GM19438 (cell line): ENCODE data around the gene LRRK1.

Source experiments
- ATAC-seq: cut with Tn5 transposase; IDR thresholded peaks from one replicate; pipeline ENCODE4 v1.9.1; 2021; ENCODE audit warnings: low read depth; ENCODE audit not compliant: unreplicated experiment

Gene LRRK1

DNA sequence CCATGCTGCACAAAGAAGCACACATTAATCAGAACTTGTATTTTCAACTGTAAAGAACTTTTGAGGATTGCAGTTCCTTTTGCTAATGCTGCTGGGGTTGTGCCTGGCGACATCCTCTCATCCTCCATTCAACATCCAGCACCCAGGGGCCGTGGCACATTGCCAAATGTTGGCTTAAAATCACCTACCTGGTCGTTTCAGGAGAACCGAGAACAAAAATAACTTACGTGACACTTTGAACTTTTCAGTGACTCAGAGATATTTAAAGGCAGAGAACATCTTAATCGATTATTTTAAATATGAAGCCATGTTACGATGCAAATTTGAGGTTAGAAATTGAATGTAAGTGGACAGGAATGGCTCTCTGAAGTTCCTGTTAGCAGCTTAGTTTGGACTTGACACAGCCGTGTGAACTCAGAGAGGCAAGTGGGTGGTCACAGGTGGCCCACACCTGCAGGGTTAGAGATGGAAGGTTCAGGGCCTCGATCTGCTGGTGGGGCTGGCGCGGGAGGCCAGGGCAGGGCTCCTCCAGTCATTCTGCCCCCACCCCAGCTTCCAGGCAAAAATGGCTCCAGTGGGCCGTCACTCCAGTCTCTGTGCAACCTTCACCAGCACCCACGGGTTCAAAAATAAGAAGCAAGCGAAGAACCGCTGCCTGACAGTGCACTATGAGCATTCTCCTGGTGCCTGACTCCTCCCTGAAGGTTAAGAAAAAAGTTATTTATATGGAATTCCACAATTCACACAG, 12.2 kb downstream of the LRRK1 start:
- no peak for ATAC-seq

DNA sequence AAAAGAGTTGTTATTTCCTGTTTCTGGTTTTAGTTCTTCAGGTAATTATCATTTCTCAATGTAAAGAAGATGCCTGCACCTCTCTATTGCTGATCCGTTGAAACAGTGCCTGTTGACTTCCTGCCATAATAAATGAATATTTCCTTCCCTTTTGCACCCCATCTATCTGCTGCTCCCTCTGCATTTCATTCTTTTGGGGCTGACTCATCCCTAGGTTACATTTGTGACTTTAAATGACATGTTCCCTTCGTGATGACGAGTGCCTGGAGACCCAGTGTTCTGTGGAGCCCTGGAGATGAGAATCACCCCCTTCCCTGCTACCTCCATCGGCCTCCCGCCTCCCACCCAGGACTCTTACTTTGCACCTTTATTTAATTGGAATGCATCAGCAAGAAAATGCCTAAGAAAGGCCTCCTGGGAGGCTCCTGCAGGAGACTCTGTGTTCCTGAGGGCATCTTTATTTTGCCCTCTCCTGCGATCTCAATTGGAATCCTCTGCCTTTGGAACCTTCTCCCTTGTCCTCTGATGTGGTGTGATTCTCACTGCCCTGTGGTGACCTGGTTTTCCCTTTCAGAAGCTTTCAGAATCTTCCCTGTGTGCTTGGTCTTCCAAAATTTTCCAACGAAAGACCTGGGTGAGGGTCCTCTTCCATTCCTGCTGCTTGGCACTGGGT, 13.7 kb downstream of the LRRK1 start:
- no peak for ATAC-seq

DNA sequence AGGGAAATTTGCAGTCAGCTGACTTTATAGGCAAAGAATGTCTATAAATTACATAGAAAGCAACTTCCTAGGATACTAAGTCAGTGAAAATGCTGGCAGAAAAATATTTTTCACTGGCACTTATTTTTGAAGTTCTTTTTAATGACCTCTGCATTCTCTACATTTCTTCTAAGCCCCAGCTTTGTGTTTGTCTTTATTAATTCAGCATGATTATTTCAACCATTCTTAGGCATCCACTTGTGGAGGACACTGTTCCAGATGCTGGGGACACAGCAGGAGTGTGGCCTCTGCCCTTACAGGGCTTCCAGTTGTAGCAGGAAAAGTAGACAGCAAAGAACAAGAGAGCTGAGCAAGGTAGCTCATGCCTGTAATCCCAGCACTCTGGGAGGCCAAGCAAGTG, 15.0 kb downstream of the LRRK1 start:
- no peak for ATAC-seq

DNA sequence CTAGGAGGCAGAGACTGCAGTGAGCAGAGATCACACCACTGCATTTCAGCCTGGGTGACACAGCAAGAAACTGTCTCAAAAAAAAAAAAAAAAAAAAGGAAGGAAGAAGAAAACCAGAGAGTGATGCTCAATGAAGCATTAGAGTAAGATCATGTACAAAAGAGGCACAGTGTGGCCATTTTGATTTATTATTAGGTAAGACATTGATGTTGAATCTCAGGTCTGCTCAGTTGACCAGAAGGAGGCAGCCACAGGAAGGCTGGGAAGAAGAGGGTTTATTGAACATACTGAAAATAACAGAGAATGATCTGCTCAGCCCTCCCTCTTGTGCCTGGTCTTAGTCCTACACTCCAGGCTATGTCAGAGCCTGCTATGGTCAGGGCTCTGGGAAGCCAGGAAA, 15.6 kb downstream of the LRRK1 start:
- no peak for ATAC-seq

DNA sequence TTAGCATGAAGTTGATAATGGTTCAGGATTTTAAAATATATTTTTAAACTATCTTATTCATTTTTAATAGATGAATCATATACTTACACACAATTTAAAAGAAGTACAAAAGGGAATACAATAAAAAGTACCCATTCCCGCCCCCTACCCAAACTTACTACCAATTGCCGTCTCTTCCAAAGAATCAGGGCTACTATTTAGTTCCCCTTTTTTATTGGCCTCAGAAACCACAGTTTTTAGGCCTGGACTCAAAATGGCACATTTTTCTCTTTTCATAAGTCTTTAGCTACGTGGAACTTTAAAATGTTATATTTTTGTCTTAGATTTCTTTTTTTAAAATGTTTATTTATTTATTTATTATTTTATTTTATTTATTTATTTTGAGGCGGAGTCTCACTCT, 18.0 kb downstream of the LRRK1 start:
- no peak for ATAC-seq

DNA sequence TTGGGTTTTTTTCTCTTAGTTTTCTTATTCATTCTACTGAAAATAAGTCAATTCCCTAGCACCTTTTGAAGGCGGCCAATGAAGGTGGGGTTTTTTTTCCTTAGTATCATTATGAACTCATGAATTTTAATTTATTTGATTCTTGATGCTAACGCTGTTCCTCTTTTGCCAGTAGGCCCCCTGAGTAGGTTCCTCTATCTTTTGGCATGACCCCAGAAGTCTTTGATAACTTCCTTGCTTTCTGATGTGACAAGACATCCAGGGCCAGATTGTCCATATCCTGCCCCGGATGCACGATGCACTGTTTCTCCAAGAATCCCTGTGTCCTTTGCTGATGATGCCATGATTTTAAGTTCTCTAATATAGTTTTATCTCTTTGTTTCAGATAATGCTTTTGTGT, 20.6 kb downstream of the LRRK1 start:
- no peak for ATAC-seq

DNA sequence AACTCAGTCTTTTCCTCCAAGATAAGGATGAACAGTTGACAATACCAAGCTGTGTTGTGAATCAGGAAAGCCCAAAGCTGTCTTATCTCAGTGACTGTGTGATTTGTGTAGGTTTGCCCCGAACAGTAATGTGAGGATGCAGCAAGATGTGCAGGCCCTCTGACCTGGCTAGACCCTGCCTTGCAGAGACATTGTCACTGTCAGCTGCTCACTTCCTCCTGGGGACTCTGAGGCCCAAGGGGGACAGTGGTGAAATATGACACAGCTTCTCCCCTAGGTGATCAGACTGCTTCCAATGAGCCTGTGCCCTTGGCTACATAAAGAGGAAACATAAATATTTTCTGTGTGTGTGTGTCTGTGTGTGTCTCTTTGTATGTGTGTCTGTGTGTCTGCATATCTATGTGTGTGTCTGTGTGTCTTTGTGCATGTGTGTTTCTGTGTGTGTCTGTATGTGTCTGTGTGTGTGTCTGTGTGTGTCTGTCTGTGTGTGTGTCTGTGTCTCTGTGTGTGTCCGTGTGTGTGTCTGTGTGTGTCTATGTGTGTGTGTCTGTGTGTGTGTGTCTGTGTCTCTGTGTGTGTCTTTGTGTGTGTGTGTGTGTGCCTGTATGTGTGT, 21.7 kb downstream of the LRRK1 start:
- ATAC-seq, result peak; percentile 82

DNA sequence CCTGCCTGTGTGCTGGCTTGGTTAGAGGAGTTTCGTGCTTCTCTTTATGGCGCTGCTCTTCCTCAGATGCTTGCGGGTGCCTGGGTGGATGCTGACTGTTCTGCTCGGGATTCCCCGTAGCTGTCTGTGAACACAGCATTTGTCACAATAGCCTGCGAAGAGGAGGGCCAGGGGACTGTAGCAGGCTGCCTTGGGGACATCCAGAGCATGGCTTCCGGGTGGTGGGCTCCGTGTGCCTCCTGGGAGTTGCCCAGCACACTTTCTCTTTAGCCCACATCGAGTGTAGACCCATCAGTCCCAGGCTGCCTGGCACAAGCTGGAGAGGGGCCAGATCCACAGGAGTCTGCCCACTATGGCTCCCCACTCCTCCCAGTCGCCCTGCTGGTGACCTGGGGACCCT, 22.4 kb downstream of the LRRK1 start:
- ATAC-seq, result peak; percentile 57

DNA sequence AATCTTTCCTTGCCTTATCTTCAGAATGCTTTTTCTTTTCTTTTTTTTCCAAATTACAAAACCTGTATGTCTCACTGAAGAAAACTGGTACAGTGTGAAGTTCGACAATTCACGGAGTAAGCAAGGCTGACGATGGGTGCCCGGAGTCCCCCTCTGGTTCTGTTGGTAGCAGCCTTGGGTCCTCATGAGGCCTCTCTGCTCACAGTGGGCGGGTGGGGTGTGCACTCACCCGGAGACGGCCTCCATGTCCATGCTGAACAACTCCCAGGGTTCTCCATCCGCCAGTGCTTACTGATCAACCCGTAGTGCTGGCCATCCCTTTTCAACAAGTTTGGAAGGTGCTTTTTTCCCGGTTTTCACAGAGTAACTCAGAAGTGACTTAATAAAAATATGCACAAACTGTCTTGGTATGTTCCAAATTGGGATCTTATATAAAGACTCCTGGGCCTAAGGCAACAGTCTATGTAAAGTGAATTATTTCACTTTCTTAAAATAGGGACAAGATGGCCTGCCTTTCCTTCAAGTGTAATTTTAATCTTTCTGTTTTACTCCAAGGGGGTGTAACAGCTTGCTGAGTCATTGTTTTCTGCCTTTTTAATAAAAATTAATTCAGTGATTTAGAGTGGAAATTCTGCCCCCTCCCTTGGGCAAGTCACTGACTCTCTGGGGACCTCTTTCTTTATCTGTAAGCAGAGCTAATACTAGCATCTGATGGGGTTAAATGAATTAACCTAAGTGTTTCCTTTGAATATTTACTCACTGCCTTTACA, 23.7 kb downstream of the LRRK1 start:
- no peak for ATAC-seq

DNA sequence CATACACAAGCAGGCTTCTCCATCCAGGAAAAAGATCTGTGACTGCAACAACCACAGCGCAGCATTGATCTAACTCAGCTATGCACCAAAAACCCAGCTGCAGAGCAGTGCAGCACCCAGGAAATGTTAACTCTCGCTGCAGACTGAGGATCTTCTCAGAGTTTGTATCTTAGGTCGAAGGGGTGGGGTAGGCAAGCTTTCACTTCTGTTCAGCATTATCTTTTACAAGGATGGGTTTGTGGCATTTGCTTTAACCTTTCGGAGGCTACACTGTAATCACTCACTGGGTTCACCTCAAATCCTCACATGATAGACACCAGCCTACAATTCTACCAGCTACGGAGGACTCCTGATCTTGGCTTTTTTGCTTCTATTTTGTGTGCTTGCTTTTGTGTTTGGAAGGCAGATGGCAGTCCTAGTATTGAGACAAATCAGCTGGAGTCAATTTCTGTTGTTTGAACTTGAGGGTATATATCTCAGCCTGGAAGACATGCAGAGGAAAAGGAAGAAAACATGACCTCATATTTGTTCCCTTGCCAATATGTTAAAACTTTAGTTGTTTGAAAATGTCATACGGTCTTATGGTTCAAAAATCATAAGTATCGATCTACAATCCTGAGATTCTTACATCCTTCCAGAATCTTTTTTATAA, 25.2 kb downstream of the LRRK1 start:
- ATAC-seq, result peak; percentile 35

DNA sequence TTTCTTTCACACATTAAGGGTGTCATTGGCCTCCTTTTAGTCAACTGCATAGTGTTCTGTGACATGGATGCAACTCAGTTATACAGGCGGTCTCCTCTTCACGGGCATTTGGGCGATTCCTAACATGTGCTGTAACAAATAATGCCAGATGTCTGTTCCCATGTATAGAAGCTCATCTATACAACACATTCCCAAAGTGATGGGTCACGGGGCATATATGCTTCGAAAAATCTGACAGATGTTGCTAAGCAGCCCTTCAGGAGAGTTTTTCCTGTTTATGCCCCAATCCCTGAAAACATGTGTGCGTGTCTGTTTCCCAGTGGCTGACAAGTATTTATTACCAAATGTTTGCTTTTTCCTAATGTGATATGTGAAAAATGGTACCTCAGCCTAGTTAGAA, 25.8 kb downstream of the LRRK1 start:
- ATAC-seq, result no peak

DNA sequence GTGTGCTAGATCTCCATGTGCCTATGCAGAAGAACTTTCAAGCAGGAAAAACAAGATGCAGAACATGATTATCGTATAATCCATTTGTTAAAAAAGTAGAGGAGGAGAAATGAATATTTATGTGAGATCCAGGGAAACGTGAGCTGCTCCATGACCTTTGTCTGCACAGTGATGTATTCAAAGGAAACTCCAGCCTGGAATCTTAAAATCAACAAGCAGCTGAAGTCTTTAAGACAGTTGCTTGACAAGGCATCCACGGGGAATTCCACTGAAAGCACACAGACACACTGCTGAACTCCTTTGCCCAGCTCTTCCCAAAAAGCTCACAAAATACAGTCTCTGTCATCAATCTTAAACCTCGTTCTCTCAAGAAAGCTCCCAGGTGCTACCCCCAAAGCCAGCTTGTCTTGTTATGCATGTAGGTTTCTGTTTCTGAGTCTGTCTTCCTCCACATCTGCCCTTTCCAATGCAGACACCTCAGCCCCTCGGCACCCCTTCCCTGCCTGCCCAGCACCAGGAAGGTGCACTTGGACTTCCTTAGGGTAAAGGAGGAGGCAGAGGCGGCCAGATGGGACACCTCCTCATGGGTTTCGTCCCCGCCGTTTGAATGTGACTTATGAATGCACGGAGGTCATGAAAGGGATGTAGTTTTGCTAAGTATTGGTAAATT, 28.7 kb downstream of the LRRK1 start:
- ATAC-seq, result no peak

DNA sequence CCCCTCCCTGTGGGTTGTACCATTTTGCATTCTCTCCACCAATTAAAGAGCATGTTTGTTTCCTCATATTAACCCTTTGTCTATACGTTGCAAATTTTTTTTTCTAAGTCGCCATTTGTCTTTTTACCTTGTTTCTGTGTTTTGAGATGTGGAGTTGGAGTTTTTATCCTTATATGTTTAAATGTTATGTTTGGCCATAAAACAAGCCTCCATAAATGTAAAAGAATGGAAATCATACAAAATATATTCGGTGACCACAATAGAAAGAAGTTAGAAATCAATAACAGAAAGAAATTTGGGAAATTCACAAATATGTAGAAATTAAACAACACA, 29.2 kb downstream of the LRRK1 start:
- ATAC-seq, result no peak

DNA sequence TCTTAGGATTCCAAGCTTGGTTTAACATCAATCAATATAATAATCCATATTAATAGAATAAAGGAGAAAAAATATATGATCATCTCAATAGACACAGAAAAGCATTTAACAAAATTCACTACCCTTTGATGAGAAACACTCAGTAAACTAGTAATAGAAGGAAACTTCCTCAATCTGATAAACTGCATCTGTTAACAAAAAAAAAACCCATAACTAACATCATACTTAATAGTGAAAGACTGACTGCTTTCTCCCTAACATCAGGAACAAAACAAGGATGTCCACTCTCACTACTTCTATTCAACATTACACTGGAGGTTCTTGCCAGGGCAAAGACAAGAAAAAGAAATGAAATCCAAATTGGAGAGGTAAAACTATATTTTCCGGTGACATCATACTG, 30.5 kb downstream of the LRRK1 start:
- no peak for ATAC-seq

DNA sequence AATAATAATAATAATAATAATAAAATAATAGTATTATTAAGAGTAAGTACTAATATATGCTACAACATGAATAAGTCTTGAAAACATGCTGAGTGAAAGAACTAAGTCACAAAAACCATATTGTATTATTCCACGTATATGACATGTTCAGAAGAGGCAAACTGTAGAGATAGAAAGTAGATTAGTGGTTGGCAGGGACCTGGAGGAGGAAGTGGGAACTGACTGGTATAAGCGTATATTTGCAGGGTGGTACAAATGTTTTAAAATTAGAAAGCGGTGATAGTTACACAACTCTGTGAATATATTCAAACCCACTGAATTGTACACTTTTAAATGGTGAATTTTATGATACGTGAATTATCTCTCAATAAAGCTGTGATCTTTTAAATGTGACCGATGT, 32.8 kb downstream of the LRRK1 start:
- ATAC-seq, result no peak

DNA sequence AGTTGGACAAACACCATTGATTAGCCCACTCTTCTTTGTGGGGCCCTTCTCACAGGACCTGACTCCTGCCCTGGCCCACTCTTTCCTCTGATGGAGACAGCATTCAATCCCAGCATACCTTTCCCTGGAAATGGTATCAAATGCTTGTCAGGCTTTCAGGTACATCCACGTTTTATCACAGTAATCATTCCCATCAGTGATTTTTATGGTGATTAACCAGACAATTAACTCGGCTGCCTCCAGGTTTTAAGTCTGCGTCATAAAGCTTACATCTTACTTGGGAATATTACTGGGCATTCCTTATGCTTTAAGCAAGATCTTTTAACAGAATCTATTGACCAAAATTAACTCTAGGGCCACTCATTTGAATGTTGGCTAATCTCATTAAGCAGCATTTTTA, 33.4 kb downstream of the LRRK1 start:
- no peak for ATAC-seq

DNA sequence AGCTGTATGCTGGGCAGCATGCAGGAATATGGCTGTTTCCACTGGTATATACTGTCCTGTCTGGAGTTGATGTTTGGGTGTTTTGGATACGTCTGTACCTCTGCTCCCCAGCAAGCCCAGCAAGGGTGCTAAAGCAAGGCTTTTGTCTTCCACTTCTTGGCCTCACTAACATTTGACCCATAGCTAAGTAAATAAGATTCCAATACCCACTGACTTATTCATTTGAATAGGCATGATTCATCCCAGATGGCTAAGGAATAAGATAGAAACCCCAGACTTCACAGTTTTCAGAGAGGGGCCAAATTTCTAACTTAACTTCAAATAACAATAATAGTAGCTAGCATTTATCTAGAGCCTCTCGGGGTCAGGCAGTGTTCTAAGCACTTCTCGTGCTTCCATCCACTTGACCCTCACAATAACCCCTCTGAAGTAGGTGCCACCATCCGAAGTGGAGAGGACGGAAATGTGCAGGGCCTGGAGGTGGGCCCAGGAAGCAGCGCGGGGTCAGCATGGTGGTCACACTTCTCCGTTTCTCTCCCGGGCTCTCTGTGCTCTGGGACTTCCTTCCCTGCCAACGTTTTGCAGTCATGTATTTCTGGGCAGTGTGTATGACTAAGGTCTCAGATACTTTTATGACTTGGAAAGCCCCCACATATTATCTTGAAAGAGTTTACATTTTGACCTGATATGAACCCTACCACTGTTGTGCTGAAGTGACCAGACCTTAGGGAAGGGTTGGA, 39.3 kb downstream of the LRRK1 start:
- no peak for ATAC-seq

DNA sequence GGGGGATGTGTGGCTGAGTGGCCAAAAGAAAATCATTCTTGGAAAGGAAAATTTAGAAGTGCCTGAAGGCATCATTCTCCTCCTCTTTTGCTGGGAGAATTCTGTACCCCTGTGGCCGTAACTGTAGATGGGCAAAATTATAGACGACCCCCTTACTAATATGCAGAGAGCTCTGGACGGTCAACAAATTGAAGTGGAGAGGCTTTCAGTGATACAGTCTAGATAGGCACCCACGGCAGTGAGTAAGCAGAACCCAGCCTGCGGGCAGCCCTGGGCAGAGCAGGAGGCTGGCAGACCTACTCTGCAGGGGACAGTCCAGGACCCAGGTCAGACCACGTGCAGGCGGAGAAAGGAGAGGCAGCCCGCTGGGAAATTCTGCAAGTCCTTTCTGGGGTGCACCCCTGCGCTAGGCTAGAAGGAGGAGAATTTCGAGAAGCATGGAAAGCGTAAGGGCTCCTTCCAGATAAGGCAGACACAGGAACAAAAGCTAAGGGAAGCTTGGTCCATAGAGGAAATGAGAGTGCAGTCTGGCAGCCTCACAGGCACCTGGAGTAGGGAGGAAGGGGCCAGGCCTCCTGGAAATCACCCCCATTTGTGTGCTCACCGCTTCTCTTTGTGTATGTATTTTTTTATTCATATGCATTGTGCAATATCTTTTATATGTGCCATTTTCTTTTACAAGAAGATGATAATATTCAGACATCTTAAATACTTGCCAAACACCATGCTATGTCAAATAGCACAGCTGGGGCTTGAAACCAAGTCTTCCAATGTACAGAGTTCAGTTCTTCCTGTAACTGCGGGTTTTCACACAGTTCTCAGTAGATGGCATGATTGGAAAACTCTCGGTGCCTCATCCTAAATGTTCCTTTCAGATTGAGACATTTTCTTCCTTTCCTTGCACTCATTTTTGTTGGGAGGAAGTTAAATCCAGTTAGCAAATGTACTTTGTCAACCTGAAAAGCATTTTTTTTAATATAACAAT, 40.2 kb downstream of the LRRK1 start:
- no peak for ATAC-seq

DNA sequence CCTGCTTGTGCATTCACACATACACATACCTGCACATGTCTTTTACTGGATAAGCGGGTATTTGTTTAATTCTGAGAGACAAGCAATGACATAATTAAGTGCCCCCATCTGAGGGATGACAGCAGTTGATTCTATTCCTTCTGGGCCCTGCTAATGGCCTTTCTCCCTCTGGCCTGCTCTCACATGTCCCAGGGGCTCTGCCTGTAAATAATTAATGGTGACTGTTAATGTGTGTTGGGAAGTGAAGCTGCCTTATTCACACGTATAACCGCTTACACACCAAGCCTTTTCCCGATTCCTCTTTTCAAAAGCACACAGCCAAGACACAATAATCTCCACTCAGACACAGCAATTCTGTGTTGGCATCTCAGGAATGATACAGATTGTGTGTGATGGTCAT, 47.8 kb downstream of the LRRK1 start:
- peak; percentile 88 for ATAC-seq
